Stimulated activated CD8-positive, alpha-beta memory T cell treated with anti-CD3 and anti-CD28 coated beads, Interleukin-4, amount 100 ng/mL, for 4 hours (primary cell): ENCODE results near the gene JARID2.

Experiments
- DNase-seq, 2 donors: peaks; one replicate each; pipeline ENCODE4 v3.0.0-alpha.2; 2020; ENCODE audit warnings: low read depth in 2 of 2, low spot score in 1 of 2

Gene JARID2

DNA sequence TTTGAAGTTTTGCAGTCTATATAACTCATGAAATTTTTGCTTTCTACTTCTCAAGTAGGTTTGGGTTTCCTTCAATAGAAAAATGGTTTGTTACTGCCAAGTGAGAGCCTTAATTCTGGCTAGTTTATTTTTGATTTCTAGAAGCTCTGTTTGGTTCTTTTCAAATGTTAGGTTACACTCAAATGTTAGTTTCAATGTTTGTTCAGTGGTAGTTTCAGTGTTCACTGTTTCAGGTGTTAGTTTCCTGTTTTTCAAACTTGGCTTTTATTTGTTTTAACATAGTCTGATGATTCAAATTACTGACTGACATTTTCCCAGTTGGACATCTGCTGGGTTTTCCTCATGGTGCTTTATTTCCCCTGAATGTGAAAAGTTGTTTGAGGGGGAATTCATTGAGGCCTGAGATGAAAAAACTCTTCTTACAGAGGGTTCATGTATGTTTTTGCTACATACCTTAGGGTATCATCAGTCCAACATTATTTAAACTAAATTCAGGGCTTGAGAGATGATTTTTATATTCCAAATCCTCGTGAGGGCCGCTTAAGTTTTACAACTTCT is 189.0 kb downstream of the JARID2 start:
- no peak for DNase-seq

DNA sequence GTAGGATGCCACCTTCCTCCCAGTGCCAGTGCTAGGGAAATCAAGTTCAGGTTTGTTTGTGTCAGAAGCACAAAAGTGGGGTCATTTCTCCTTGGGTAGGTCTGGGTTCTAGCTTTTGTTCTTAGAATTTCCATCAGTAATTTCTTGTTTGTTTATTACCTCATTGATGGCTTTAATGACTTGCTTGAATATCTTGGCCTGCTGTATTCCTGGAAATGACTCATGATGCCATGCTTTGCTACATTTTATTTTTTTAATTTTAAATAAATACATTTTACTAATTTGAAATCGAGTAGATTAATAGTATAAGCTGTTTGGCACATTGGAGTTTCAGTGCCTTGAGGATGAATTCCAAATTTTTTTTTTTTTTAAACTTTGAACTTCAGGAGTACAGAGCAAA is 189.6 kb downstream of the JARID2 start:
- no peak for DNase-seq

- DNase-seq = no peak
Measured at GRCh38 chr6:15436451-15436850, 190.6 kb downstream of the JARID2 start.

GRCh38 chr6:15437090-15437635 is 191.3 kb downstream of the JARID2 start:
- no peak for DNase-seq

DNA sequence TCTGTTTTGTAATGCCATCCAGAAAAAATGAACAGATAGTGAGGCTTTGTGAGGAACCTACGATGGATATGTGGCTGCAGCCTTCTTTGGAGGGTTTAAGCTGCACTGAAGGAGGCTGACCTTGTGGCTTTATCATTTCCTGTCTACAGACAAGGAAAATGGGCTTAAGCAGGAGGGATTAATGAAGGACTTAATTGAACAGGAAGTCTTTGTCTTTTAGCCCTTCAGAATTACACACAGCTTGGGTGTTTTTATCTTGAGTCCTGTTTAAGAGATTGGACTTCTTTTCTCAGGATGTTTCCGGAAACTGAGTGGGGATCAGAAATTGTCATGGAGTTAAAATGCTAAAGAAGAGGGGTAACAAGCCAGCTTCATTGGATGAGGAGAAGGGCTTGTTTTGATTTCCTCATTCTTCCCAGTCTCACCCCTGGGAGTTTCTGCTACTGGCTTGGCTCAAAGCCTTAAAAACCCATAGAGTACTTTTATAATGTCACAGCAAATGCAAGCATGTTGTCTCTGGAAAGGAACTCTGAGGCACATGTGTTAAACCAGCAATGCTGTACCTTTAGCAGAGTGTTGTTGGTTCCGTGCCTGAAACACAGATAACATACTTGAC is 193.6 kb downstream of the JARID2 start:
- DNase-seq = no peak

- no peak for DNase-seq
Measured at GRCh38 chr6:15440040-15440439, 194.2 kb downstream of the JARID2 start.

GRCh38 chr6:15441215-15441868 is 195.5 kb downstream of the JARID2 start:
- no peak for DNase-seq

- DNase-seq = no peak
Measured at GRCh38 chr6:15441981-15442380, 196.1 kb downstream of the JARID2 start.

GRCh38 chr6:15442467-15442866 is 196.6 kb downstream of the JARID2 start:
- no peak for DNase-seq

DNA sequence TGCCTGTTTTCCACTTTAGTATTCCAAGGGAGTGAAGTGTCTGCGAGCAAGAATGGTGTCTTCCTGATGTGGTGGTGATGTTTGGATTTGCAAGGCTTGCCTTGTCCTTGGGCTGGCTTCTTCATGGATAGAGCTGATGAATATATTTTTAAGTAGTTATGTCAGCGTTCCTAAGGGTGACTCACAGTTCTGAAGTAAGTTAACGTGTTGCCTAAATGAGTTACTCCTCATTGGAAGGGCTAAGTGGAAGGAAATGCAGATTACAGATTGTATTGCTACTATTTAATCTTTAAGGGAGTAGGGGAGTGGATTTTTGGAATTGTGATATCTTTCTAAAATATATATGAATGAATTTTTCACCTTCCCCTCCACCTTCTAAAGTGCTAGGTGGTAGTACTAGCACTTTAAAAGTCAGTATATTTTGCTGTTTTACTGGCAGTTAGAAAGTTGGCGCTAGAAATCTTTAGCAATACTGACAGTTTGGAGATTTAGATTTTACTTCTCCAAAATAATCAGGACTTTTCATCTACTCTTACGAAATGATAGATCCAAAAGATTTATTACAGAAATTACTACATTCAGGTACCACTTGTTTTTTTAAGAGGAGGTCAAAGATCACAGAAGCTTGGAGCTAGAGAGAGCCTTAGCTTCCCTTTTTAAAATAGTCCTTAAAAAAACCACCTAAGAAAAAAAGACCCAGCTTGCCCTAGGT is 197.4 kb downstream of the JARID2 start:
- no peak for DNase-seq

DNA sequence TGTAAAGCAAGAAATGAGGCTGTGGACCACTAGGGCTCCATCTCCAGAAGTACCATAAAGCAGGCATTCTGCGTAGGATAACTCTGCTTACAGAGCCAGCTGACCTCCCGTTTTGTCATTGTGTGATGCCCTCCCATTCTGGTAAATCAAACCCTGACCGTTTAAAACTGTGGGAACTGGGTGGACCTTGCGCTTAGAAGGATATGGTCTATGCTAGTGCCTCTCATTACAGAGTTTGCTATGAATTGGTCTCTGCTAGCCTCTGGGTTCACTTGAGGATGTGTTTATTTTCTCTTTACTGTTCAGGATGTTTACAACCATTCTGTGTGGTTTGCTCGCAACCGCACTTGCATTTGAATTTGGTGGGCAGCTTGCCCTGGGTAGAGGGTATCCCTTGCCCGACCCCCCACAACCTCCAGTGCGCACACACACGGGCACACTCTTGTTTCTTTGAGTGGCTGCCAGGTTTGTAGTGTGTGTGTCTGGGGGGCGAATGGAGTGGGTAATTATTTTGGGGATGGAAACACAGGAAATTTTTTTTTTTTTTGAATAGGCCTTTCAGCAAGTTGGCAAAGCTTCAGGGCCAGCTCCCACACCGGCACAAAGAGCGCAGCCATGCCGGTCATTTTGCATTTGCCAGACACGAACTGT is 198.3 kb downstream of the JARID2 start:
- DNase-seq = no peak

- DNase-seq = no peak
Measured at GRCh38 chr6:15444881-15445280, 199.0 kb downstream of the JARID2 start.

- no peak for DNase-seq
Measured at GRCh38 chr6:15447546-15448267, 201.8 kb downstream of the JARID2 start.

DNA sequence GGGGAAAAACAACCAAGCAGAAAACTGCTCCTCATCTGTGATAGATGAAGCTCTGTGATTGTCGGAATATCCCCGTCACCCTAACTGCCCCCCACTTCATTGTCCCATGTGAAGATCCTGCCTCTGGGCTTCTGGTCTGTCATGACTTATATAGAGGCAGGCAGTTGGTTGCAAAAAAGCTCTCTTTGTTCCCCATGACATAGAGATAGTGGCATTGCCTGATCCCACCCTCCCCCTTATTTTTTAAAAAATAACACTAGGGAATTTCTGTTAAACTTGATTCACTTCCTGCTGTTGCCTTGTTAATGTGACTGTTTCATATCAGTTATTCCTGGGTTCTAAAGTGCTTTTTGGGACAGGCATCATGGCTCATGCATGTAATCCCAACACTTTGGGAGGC is 203.1 kb downstream of the JARID2 start:
- DNase-seq = no peak

GRCh38 chr6:15451738-15452137 is 205.9 kb downstream of the JARID2 start:
- no peak for DNase-seq

DNA sequence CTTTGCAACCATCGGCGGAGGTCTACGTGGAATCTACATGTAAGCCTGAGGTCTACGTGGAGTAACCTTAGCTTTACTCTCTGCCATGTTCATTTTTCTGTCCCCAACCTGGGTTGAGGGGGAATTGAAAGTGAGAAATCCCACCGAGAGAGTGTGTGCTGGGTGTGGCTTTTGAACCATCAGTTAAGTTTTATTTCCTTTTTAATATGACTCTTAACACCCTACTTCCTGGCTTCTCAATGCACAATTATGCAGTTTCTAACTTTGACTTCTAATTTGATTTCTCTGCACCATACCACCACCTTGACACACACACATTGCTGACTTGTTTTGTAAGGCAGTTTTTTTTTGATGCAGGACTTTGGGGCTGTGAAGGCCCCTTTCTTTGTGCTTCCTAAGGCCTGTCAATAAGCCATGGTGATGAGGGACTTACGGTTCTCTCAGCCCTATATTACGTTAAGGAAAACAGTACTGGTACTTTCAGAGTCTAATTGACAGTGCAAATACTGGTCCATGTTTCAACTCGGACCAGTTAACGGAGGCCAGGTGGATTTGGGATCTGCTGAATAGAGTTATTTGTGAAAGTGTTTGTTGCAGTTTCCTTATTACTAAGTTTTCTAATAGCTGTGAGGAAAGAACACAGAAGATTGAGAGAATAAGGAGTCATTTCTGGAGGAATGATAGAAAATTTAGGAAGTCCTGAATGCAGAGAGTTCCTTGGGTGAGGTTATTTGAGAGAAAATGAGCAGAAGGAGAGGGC is 206.5 kb downstream of the JARID2 start:
- DNase-seq = no peak

DNA sequence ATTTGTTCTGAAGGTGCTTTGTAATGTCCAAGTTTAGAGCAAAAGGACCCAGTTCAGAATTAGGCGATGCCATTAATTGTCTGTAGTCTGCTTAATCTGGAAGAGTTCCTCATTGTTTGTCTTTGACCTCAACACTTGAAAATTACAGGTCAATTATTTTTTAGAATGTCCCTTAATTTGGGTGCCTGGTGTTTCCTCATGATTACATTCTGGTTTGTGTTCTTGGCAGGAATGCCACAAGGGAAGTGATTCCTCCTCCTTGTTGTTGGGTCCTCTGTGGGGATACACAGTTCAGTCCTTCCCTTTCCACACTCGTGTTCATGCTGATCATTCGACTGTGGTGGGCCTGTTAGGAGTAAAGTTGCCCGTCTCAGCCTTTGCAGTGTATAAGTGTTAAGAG is 207.3 kb downstream of the JARID2 start:
- no peak for DNase-seq

- DNase-seq = no peak
Measured at GRCh38 chr6:15453622-15454021, 207.8 kb downstream of the JARID2 start.

DNA sequence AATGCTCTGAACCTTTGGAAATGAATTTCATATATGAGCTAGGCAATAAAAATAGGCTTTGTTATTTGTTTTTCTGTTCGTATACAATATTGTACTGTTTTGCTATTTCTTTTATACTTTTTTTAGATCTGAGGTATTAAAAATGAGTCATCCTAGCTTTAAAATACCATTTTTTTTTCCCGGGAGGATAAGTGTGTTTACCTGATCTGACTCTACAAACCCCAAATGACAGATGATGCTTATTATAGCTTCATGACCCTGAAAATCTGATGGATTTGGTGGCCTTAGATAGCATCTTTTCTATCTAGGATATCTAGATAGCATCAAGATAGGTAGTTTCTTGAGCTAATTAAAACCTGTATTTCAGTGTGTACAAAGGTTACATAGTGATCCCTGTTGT is 210.6 kb downstream of the JARID2 start:
- DNase-seq = no peak

DNA sequence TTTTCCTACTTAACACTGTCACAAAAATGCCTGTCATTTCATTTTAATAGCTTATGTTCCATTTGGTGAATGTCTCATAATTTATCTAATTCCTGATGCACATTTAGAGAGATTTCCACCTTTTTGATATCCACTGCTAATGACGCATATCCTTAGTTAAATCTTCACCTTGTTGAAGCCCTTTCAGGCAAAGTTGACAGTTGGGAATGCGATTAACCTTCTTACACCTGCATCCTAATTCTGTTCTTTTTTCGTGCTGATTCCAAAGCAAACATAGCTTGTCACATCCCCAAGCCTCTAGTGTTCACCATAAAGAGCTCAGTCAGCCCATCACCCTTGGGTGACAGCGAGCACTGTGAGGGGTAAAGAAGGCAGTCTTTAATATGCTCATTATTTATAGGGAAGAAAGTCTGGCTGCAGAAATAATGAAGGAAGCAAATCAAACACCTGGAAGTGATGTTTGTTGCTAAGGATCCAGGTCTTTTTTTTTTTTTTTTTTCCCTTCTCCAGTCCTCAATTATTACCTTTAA is 211.3 kb downstream of the JARID2 start:
- DNase-seq = no peak
